ENCODE measurements around the gene CAP2.
A peak's percentile ranks its signal among the peaks of the same experiment; 100 is the strongest.
"Not testable (repeated sequence)": the region's sequence is repeated elsewhere in the genome, so short reads cannot be mapped to it uniquely, and the experiment has no call there.

Gene CAP2

GRCh38 chr6:17581282-17581681 is 187.9 kb downstream of the CAP2 start:
- DNase-seq (ENCODE audit: low read depth), result not testable (repeated sequence)

- DNase-seq (ENCODE audit: low read depth), result peak; percentile 57
Observed at GRCh38 chr6:17583811-17584210, 190.4 kb downstream of the CAP2 start.

GRCh38 chr6:17584241-17584803 is 190.9 kb downstream of the CAP2 start:
- peak; percentile 76 for DNase-seq (ENCODE audit: low read depth)

DNA sequence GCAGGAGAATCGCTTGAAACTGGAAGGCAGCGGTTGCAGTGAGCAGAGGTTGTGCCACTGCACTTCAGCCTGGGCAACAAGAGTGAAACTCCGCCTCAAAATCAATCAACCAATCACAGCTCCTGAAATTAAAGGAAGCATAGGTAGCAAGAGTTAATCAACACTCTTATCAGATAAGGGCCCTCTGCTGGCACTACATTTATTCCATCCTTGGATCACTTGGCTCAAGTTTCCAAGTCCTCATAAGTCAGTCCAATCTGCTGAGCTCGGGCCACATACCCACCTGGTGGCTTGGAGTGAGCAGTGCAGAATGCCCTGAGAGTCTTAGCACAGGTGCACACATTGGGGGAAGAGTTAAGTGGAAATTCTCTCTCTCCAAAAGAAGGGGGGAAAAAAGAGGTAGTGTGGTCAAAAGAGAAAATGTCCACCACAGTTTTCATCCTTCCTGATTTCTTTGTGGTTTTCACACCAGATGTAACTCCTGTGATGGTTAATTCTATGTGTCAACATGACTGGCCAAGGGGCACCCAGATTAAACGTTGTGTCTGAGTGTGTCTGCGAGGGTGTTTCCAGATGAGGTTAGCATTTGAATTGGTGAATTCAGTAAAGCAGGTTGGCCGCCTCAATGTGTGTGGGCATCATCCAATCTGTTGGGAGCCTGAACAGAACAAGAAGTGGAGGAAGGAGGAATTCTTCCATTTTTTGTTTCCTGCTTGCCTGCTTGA is 192.5 kb downstream of the CAP2 start:
- no peak for DNase-seq (ENCODE audit: low read depth)

- not testable (repeated sequence) for DNase-seq (ENCODE audit: low read depth)
Observed at GRCh38 chr6:17586623-17587022, 193.2 kb downstream of the CAP2 start.

DNA sequence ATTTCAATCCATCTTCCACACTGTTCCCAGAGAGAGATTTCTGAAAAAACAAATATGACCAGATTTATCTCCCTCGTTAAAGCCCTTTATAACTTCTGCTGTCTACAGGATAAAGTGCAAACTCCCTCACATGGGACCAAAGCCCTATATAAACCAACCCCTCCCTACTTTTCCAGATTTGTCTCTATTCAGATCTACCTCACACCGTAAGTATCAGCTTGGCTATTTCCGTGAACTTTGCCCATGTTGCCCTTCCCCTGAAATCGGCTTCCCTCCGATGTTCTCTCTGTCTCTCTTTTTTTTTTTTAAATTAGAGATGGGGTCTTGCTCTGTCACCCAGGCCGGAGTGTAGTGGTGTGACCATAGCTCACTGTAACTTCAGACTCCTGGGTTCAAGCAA is 194.6 kb downstream of the CAP2 start:
- no peak for DNase-seq (ENCODE audit: low read depth)

- peak; percentile 58 for DNase-seq (ENCODE audit: low read depth)
Observed at GRCh38 chr6:17589406-17590096, 196.2 kb downstream of the CAP2 start.

DNA sequence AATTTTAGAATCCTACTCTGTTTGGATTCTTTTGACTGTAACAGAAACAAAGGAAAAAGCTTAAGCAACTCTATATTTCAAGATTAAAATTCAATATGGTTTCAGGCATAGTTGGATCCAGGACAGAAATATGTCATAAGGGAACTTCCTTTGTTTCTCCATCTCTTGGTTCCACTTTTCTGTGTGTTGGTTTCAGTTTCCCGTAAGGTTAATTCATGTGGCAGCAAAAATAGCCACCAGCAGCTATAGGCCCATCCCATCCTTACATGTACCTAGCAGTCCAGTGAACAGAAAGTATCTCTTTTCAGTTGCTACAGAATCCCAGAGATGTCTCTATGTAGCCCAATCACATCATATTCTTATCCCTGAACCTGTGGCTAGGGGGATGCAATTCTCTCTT is 197.9 kb downstream of the CAP2 start:
- DNase-seq (ENCODE audit: low read depth), result no peak

- DNase-seq (ENCODE audit: low read depth), result no peak
Observed at GRCh38 chr6:17593246-17593645, 199.9 kb downstream of the CAP2 start.

- DNase-seq (ENCODE audit: low read depth), result no peak
Observed at GRCh38 chr6:17596085-17596484, 202.7 kb downstream of the CAP2 start.

DNA sequence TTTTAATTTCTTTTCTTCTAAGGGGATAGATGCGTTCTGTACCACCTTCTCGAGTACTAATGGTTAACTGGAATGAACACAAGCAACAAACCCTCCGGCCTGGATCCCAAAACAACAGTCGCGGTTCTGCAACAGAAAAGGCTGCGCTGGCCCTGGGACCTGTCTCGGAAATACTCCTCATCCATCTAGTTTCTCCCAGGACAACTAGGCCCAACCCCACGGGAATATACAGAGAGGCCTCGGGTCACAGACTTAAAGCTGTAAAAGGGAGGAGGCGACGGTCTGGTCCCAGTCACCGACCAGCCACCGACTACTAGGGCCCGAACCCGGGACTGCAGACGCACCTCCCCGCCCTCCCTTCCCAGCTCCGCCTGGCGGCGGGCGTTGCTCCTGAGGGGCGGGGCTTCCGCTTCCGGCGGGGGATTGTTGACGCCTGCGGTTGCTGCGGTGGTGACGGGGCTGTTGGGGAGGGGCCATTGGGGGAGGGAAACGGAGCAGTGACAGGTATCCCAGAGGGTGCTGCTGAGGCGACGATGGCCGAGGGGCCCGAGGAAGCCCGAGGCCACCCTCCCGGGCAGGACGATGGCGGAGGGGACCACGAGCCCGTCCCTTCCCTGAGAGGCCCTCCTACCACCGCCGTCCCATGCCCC is 206.6 kb downstream of the CAP2 start, which contains the start of gene FAM8A1:
Gene FAM8A1, plus strand, starts transcription at position 426 of the 650 bp plus-strand sequence. Its CDS starts 108 bp downstream, at position 534.
- DNase-seq (ENCODE audit: low read depth), result peak; percentile 83

DNA sequence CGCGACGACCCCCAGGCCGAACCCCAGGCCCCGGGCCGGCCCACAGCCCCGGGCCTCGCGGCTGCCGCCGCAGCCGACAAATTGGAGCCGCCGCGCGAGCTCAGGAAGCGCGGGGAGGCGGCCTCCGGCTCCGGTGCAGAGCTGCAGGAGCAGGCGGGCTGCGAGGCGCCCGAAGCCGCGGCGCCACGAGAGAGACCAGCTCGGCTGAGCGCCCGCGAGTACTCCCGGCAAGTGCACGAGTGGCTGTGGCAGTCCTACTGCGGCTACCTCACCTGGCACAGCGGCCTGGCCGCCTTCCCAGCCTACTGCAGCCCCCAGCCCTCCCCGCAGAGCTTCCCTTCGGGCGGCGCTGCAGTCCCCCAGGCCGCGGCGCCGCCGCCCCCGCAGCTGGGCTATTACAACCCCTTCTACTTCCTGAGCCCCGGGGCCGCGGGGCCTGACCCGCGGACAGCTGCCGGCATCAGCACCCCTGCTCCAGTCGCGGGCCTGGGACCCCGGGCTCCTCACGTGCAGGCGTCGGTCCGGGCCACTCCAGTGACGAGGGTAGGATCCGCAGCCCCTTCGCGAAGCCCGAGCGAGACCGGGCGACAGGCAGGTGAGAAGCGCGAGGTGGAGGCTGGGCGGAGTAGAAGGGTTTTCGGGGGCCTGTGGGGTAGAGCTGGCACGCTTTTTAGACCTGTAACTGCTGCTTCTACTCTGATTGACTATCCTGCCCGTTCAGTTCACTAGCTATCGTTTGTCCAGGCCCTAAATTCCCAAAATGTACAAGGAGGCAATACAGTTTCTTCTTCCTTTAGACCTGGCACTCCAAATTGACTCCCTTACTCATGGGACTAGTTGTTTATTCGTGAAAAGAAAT is 207.4 kb downstream of the CAP2 start:
- no peak for DNase-seq (ENCODE audit: low read depth)

DNA sequence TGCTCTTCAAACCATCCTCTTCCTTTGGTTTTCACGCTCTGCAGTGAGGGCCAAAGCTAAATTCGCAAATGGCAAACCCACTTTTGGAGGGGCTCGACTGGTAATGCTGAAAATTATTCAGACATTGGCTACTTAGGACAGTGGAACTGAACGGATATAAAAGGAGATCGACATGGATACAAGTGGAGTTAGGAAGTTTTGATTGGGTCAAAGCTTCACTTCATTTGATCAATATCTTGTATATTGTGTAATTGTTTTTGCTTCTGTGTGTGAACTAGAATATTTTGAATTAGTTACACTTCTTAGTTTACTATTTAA is 207.9 kb downstream of the CAP2 start:
- DNase-seq (ENCODE audit: low read depth), result no peak

- DNase-seq (ENCODE audit: low read depth), result no peak
Observed at GRCh38 chr6:17602888-17603287, 209.5 kb downstream of the CAP2 start.

DNA sequence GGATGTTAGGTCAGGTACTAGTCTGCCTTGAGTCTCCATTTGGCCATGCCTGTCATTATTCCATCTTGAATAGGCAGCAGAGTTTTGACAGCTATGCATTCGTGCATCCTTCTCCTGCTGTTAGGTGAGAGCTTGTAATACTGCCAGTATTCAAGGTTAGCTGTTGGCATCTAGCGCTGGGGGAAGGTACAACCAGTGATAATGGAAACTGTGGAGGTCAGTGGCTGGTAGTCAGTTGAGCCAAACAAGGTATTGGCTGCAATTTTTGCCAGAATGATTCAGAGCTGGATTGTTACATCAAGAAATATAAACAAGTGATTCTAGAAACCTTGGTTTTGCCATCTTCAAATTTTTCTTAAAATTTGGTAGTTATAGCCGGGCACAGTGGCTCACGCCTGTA is 213.2 kb downstream of the CAP2 start:
- no peak for DNase-seq (ENCODE audit: low read depth)

Measured in fibroblast of gingiva (primary cell).